A673 (cell line): ENCODE results near the gene CMC1.

Experiments
- CTCF ChIP-seq: fragments of 300-800, 200-600 bp; sonication (generic); conservative IDR thresholded peaks from 2 replicates; pipeline ENCODE4 v1.5.1; 2017; ENCODE audit warnings: low read depth, mild to moderate bottlenecking, antibody characterized with exemption, low read length, moderate library complexity, mixed read lengths
- EZH2 ChIP-seq: fragments of 200-600 bp; sonication (generic); IDR thresholded peaks from 2 replicates; pipeline ENCODE4 v1.6.1; 2017; ENCODE audit warnings: borderline replicate concordance, low read depth, mild to moderate bottlenecking, mixed read lengths, antibody characterized with exemption, low read length; ENCODE audit not compliant: poor library complexity, severe bottlenecking

GRCh38 chr3:28207000-28207733 is 34.3 kb upstream of the CMC1 start:
- no peak for TF ChIP-seq CTCF
- TF ChIP-seq EZH2: no peak
